SK-N-MC (cell line): Measurements from ENCODE around the gene ZNF555.
A peak's percentile ranks its signal among the peaks of the same experiment; 100 is the strongest.

ENCODE experiments used
- DNase-seq: peaks from one replicate; pipeline ENCODE4 v3.0.0-alpha.2; 2011; ENCODE audit warnings: low read depth, low spot score
- H3K27ac ChIP-seq: fragments of 200-600 bp; sonication (generic); 2 replicates; pipeline ENCODE4 v1.5.1; 2016; ENCODE audit warnings: mixed run types
- H3K36me3 ChIP-seq: fragments of 200-600 bp; sonication (generic); 2 replicates; pipeline ENCODE4 v1.6.1; 2017; ENCODE audit warnings: antibody characterized with exemption, low read length, mixed read lengths; ENCODE audit not compliant: insufficient read depth
- H3K4me3 ChIP-seq: fragments of 200-600 bp; sonication (generic); 2 replicates; pipeline ENCODE4 v1.5.1; 2016
- H3K9ac ChIP-seq: fragments of 200-600 bp; sonication (generic); 2 replicates; pipeline ENCODE4 v1.8.0; 2017; ENCODE audit warnings: mixed run types, mixed read lengths; ENCODE audit not compliant: insufficient read length
- H3K9me3 ChIP-seq: fragments of 200-600 bp; sonication (generic); 2 replicates; pipeline ENCODE4 v1.6.1; 2017; ENCODE audit warnings: low read depth, mild to moderate bottlenecking, antibody characterized with exemption, low read length, moderate library complexity, mixed read lengths
- EZH2 ChIP-seq: fragments of 200-600 bp; sonication (generic); IDR thresholded peaks from one replicate; pipeline ENCODE4 v1.6.1; 2017; ENCODE audit warnings: antibody characterized with exemption
- FOXP2 ChIP-seq: optimal IDR thresholded peaks from 2 replicates; pipeline ENCODE3; 2011; ENCODE audit warnings: mild to moderate bottlenecking, moderate library complexity; ENCODE audit not compliant: insufficient read depth; ENCODE audit errors: extremely low read length, control extremely low read depth
- POLR2AphosphoS5 ChIP-seq: IDR thresholded peaks from 2 replicates; pipeline ENCODE4 v1.6.1; 2012; ENCODE audit warnings: mild to moderate bottlenecking, low read depth, low read length, borderline replicate concordance

Gene ZNF555

GRCh38 chr19:2798158-2798685, 43.1 kb upstream of the ZNF555 start:
- H3K9ac ChIP-seq = no peak overlapping the region
- TF ChIP-seq EZH2 (no peak), POLR2AphosphoS5 (no peak), FOXP2 (no peak)
- peaks cover 65% of the 10 kb centered on the region; the same call in 1 of the 2 replicates for H3K36me3 ChIP-seq
- no peak overlapping the region for H3K4me3 ChIP-seq
- no peaks in the 10 kb centered on the region for H3K9me3 ChIP-seq
- DNase-seq = no peak
- no peak overlapping the region for H3K27ac ChIP-seq

- Histone ChIP-seq H3K9me3 (no peaks in the 10 kb centered on the region), H3K36me3 (peaks cover 61% of the 10 kb centered on the region; the same call in 1 of the 2 replicates), H3K4me3 (no peak overlapping the region), H3K9ac (no peak overlapping the region), H3K27ac (no peak overlapping the region)
- DNase-seq = no peak
- TF ChIP-seq POLR2AphosphoS5 (no peak), FOXP2 (no peak), EZH2 (no peak)
These were observed 42.5 kb upstream of the ZNF555 start for GRCh38 chr19:2798733-2799132.

GRCh38 chr19:2799273-2800020, 41.8 kb upstream of the ZNF555 start:
- Histone ChIP-seq H3K4me3 (no peak overlapping the region), H3K27ac (no peak overlapping the region), H3K9me3 (no peaks in the 10 kb centered on the region), H3K36me3 (peaks cover 57% of the 10 kb centered on the region; the same call in 1 of the 2 replicates), H3K9ac (no peak overlapping the region)
- no peak for DNase-seq
- TF ChIP-seq POLR2AphosphoS5 (no peak), EZH2 (no peak), FOXP2 (no peak)

- TF ChIP-seq FOXP2 (no peak), POLR2AphosphoS5 (no peak), EZH2 (no peak)
- H3K27ac ChIP-seq = no peak overlapping the region
- DNase-seq = no peak
- no peak overlapping the region for H3K4me3 ChIP-seq
- H3K9ac ChIP-seq = no peak overlapping the region
- peaks cover 61% of the 10 kb centered on the region for H3K36me3 ChIP-seq
- H3K9me3 ChIP-seq = no peaks in the 10 kb centered on the region
These were observed 40.8 kb upstream of the ZNF555 start for GRCh38 chr19:2800506-2800905.

GRCh38 chr19:2802826-2803225, 38.4 kb upstream of the ZNF555 start:
- H3K27ac ChIP-seq = no peak overlapping the region
- DNase-seq = no peak
- no peak for TF ChIP-seq EZH2
- no peak for TF ChIP-seq POLR2AphosphoS5
- no peak for TF ChIP-seq FOXP2
- H3K9ac ChIP-seq = no peak overlapping the region
- H3K4me3 ChIP-seq = no peak overlapping the region
- H3K36me3 ChIP-seq = peaks cover 60% of the 10 kb centered on the region
- no peaks in the 10 kb centered on the region for H3K9me3 ChIP-seq

- Histone ChIP-seq H3K9me3 (no peaks in the 10 kb centered on the region), H3K9ac (peak overlapping the region; percentile 53), H3K27ac (peak overlapping the region; percentile 31; the same call in 1 of the 2 replicates), H3K36me3 (peaks cover 61% of the 10 kb centered on the region), H3K4me3 (no peak overlapping the region)
- TF ChIP-seq POLR2AphosphoS5 (no peak), EZH2 (no peak), FOXP2 (no peak)
- no peak for DNase-seq
These were observed 37.7 kb upstream of the ZNF555 start for GRCh38 chr19:2803486-2804155.

GRCh38 chr19:2804156-2805004, 36.9 kb upstream of the ZNF555 start:
- Histone ChIP-seq H3K9ac (peak overlapping the region; percentile 53), H3K27ac (peak overlapping the region; percentile 31; the same call in 1 of the 2 replicates), H3K9me3 (no peaks in the 10 kb centered on the region), H3K4me3 (no peak overlapping the region), H3K36me3 (peaks cover 58% of the 10 kb centered on the region)
- no peak for DNase-seq
- TF ChIP-seq POLR2AphosphoS5 = no peak
- TF ChIP-seq EZH2 = no peak
- no peak for TF ChIP-seq FOXP2
